Peyer's patch (tissue), 4 donors: ENCODE measurements around the gene CCDC187.

ENCODE experiments used
- CTCF ChIP-seq, 6 experiments: fragments of 450-650 bp in 4 of 6; fragments of 200-600 bp in 2 of 6; sonication (generic) in 1 of 6; IDR thresholded peaks; one replicate each; pipeline ENCODE4 v1.5.1; 2017 to 2019; ENCODE audit warnings: antibody characterized with exemption in 6 of 6, mild to moderate bottlenecking in 3 of 6, moderate library complexity in 1 of 6
- POLR2A ChIP-seq, 2 donors: fragments of 450-650 bp; IDR thresholded peaks; one replicate each; pipeline ENCODE4 v1.5.1; 2017; ENCODE audit warnings: antibody characterized with exemption in 2 of 2, mild to moderate bottlenecking in 2 of 2, moderate library complexity in 2 of 2

DNA sequence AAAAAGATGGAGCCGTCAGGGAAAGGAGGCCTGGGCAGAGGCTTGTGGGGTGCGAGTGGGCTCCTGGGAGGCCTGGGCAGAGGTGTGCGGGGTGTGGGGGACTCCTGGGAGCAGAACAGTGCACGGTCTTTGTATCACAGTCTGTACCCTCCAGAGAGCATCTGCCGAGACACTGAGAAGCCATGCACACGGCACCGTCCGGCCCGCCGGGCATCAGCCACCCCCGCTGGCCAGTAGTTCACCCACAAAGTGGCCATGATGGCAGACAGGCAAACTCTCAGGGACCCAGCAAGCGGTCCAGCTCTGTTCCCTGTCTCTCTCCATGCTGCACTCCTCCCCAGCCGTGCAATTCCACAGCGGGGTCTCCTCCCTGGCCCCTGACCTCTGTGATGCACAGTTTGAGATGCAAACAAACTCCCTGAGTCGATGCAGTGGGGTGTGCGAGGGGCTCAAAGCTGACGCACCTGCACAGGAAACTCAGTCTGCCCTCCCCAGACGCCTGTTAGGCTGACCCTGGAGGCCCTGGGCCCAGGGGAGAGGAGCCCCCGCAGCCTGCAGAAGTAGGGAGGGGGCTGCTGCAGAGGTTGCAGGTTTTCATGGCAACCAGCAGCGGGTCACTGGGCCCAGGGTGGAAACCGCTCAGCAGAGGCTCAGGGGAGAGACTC, 14.3 kb upstream of the CCDC187 start:
- no peak for TF ChIP-seq CTCF (IDR thresholded peaks at IDR 0.05)
- TF ChIP-seq POLR2A (IDR thresholded peaks at IDR 0.05) = no peak
